Kidney (tissue), 14 donors: ENCODE measurements around the gene NDST1. TPM values are rescaled to one million over a fixed set of nuclear protein-coding genes. Genes with fewer than 3 reads are reported as not detected.

Experiments used
- DNase-seq, 5 donors: peaks; one replicate each; pipeline ENCODE4 v3.0.0-alpha.2; 2013 to 2020
- FAIRE-seq: peaks from 2 replicates; lab custom pipeline; 2012; peaks lifted over from hg19 to GRCh38; lab: Jason Lieb, UNC
- H3K27ac ChIP-seq, 2 donors: one replicate each; pipeline ENCODE4 v1.7.0; 2013; ENCODE audit warnings: low read depth in 2 of 2, low read length in 2 of 2, inconsistent platforms in 1 of 2
- H3K27me3 ChIP-seq: one replicate; pipeline ENCODE4 v1.7.1; 2013; ENCODE audit warnings: low read length, inconsistent platforms; ENCODE audit not compliant: control insufficient read depth, insufficient read depth
- H3K36me3 ChIP-seq, 3 donors: one replicate each; pipeline versions ENCODE4 v1.7.0 to v1.7.1; 2013; ENCODE audit warnings: low read length in 3 of 3, control low read depth in 1 of 3, inconsistent platforms in 1 of 3; ENCODE audit not compliant: insufficient read depth in 3 of 3, control insufficient read depth in 2 of 3
- H3K4me1 ChIP-seq, 3 donors: one replicate each; pipeline versions ENCODE4 v1.7.0 to v1.7.1; 2013; ENCODE audit warnings: low read length in 3 of 3, inconsistent platforms in 1 of 3, low read depth in 1 of 3; ENCODE audit not compliant: control insufficient read depth in 2 of 3, insufficient read depth in 2 of 3
- H3K4me3 ChIP-seq, 3 donors: one replicate each; pipeline versions ENCODE4 v1.7.0 to v1.8.1; 2013; ENCODE audit warnings: low read length in 3 of 3, control low read depth in 1 of 3, inconsistent platforms in 1 of 3
- H3K9ac ChIP-seq, 3 donors: one replicate each; pipeline versions ENCODE4 v1.7.0 to v1.7.1; 2013; ENCODE audit warnings: low read length in 3 of 3, control low read depth in 1 of 3, inconsistent platforms in 1 of 3
- H3K9me3 ChIP-seq, 3 donors: one replicate each; pipeline versions ENCODE4 v1.7.0 to v1.7.1; 2013; ENCODE audit warnings: low read length in 3 of 3, control low read depth in 1 of 3, inconsistent platforms in 1 of 3; ENCODE audit not compliant: control insufficient read depth in 2 of 3, insufficient read depth in 1 of 3
- CTCF ChIP-seq: IDR thresholded peaks from 3 replicates; pipeline ENCODE4 v1.5.1; 2012; ENCODE audit warnings: mild to moderate bottlenecking, moderate library complexity, borderline replicate concordance; ENCODE audit not compliant: insufficient read depth; ENCODE audit errors: extremely low read depth
- intact Hi-C: fragments of 100-400 bp; cut with DNase I; formaldehyde crosslinking; loops from one replicate; pipeline ENCODE4 v1.11.1; 2022
- polyA plus RNA-seq: library from polyadenylated mRNA; stranded (reverse); fragments of 350-450 nt; fragmentation: Illumina TruSeq; extraction: RNeasy Lipid Tissue Mini Kit (QIAGEN cat#74804); gene quantifications from one replicate; pipeline ENCODE4 v1.2.3, GENCODE V29; 2014; ENCODE audit warnings: low read depth, low replicate concordance; ENCODE audit not compliant: insufficient read depth
- total RNA-seq: library from RNA; stranded (reverse); fragmentation: NEBNext Ultra II Directional; extraction: Animal tissue kit (Norgen Biotek cat#: 25700); gene quantifications from one replicate; pipeline ENCODE4 v1.2.1, GENCODE V29; 2021
- donor health status: control.
- donor health status: control.
- donor health status: control.
- donor health status: control.
- donor health status: control.
- donor health status: DM: yes; HTN: yes; CAD: no.
- donor health status: Normal renal cell carcinoma (clear cell type).

The NDST1 gene
- total and polyA plus RNA-seq, 2 donors from 2014 or later: 11.7 to 60.7 TPM

GRCh38 chr5:150573867-150574817 lies 66.2 kb downstream of the NDST1 start:
- H3K4me1 ChIP-seq: no peaks in the 10 kb centered on the region
- intact Hi-C loops: no loop called here

GRCh38 chr5:150574818-150575547 lies 67.1 kb downstream of the NDST1 start:
- H3K9ac ChIP-seq: no peak overlapping the region
- no peaks in the 10 kb centered on the region for H3K9me3 ChIP-seq
- no peaks in the 10 kb centered on the region for H3K27me3 ChIP-seq
- TF ChIP-seq CTCF: no peak
- FAIRE-seq (no peak), DNase-seq (peak in 2 of 5 donors; percentile 45 to 59)
- no peak overlapping the region for H3K27ac ChIP-seq
- intact Hi-C loops: no loop called here
- H3K36me3 ChIP-seq: no peaks in the 10 kb centered on the region
- H3K4me3 ChIP-seq: no peak overlapping the region
- H3K4me1 ChIP-seq: peaks cover 0 to 8% (median 0%) of the 10 kb centered on the region in 3 donors

More at GRCh38 chr5:150573867-150574817, 66.2 kb downstream of the NDST1 start:
- DNase-seq (no peak), FAIRE-seq (no peak)
- no peaks in the 10 kb centered on the region for H3K9me3 ChIP-seq
- TF ChIP-seq CTCF: no peak
- H3K36me3 ChIP-seq: no peaks in the 10 kb centered on the region
- H3K27ac ChIP-seq: no peak overlapping the region
- H3K27me3 ChIP-seq: no peaks in the 10 kb centered on the region
- no peak overlapping the region for H3K4me3 ChIP-seq
- H3K9ac ChIP-seq: no peak overlapping the region

GRCh38 chr5:150575745-150576448 lies 68.0 kb downstream of the NDST1 start:
- Histone ChIP-seq H3K36me3 (no peaks in the 10 kb centered on the region), H3K27me3 (no peaks in the 10 kb centered on the region), H3K4me1 (peaks cover 0 to 11% (median 0%) of the 10 kb centered on the region in 3 donors), H3K27ac (no peak overlapping the region), H3K4me3 (no peak overlapping the region), H3K9ac (no peak overlapping the region), H3K9me3 (no peaks in the 10 kb centered on the region)
- intact Hi-C loops: no loop called here
- DNase-seq: no peak
- TF ChIP-seq CTCF: no peak
- FAIRE-seq: no peak
